HG03432 (cell line): ENCODE measurements around the gene DCTN1.

Source experiments
- ATAC-seq: cut with Tn5 transposase; IDR thresholded peaks from one replicate; pipeline ENCODE4 v1.9.1; 2021; ENCODE audit warnings: mild to moderate bottlenecking, moderate library complexity; ENCODE audit not compliant: unreplicated experiment

Gene DCTN1

GRCh38 chr2:74414441-74414840 is 34.3 kb upstream of the DCTN1 start:
- no peak for ATAC-seq

- no peak for ATAC-seq
Measured at GRCh38 chr2:74413001-74413698, 33.0 kb upstream of the DCTN1 start.

GRCh38 chr2:74407682-74408081 is 27.6 kb upstream of the DCTN1 start:
- no peak for ATAC-seq

GRCh38 chr2:74406035-74406434 is 25.9 kb upstream of the DCTN1 start:
- ATAC-seq = peak; percentile 82

- ATAC-seq = no peak
Measured at GRCh38 chr2:74401891-74402290, 21.8 kb upstream of the DCTN1 start.

- no peak for ATAC-seq
Measured at GRCh38 chr2:74399785-74400184, 19.7 kb upstream of the DCTN1 start.

- ATAC-seq = no peak
Measured at GRCh38 chr2:74396149-74396548, 16.0 kb upstream of the DCTN1 start.

GRCh38 chr2:74393525-74393924 is 13.4 kb upstream of the DCTN1 start:
- no peak for ATAC-seq

- no peak for ATAC-seq
Measured at GRCh38 chr2:74392449-74392743, 12.3 kb upstream of the DCTN1 start.

GRCh38 chr2:74391580-74392448 is 11.7 kb upstream of the DCTN1 start:
- peak; percentile 80 for ATAC-seq

- ATAC-seq = no peak
Measured at GRCh38 chr2:74391209-74391579, 11.1 kb upstream of the DCTN1 start.

- ATAC-seq = no peak
Measured at GRCh38 chr2:74390606-74391005, 10.5 kb upstream of the DCTN1 start.

- no peak for ATAC-seq
Measured at GRCh38 chr2:74387346-74387745, 7.2 kb upstream of the DCTN1 start.

- ATAC-seq = no peak
Measured at GRCh38 chr2:74385396-74385795, 5.3 kb upstream of the DCTN1 start.

- no peak for ATAC-seq
Measured at GRCh38 chr2:74384051-74384450, 3.9 kb upstream of the DCTN1 start.

GRCh38 chr2:74383254-74383653 is 3.1 kb upstream of the DCTN1 start:
- ATAC-seq = no peak

- no peak for ATAC-seq
Measured at GRCh38 chr2:74381751-74382150, 1.6 kb upstream of the DCTN1 start.

GRCh38 chr2:74378007-74378406 is 2.1 kb downstream of the DCTN1 start:
- no peak for ATAC-seq

- no peak for ATAC-seq
Measured at GRCh38 chr2:74375838-74376237, 4.3 kb downstream of the DCTN1 start.

- no peak for ATAC-seq
Measured at GRCh38 chr2:74374509-74375205, 5.5 kb downstream of the DCTN1 start.

GRCh38 chr2:74373985-74374384 is 6.1 kb downstream of the DCTN1 start:
- ATAC-seq = no peak

GRCh38 chr2:74373221-74373676 is 6.9 kb downstream of the DCTN1 start:
- ATAC-seq = no peak
